ENCODE data around the gene LENEP.

Gene LENEP

DNA sequence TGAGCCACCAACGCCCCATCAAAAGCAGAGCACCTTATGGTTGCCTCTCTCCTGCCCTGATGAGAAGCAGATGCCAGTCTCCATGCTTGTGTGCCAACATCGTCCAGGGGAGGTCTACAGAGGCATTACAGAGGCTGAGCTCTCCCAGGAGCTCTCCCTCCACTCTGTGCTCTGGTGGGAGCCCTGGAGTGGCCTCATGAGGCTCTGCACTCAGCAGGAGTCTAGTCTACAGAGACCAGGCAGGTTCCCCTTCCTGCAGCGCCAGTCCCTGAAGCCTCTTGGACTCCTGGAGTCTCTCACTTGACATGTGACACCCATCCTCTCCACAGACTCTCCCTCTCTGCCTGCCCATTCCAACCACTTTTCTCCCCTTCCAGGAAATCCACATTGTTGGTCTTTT is 43.7 kb downstream of the LENEP start:
- FAIRE-seq (no peak), DNase-seq (ENCODE audit: insufficient read length, low spot score) (no peak)
- TF ChIP-seq POLR2A (IDR thresholded peaks at IDR 0.05; ENCODE audit: low read depth, low read length) = no peak

DNA sequence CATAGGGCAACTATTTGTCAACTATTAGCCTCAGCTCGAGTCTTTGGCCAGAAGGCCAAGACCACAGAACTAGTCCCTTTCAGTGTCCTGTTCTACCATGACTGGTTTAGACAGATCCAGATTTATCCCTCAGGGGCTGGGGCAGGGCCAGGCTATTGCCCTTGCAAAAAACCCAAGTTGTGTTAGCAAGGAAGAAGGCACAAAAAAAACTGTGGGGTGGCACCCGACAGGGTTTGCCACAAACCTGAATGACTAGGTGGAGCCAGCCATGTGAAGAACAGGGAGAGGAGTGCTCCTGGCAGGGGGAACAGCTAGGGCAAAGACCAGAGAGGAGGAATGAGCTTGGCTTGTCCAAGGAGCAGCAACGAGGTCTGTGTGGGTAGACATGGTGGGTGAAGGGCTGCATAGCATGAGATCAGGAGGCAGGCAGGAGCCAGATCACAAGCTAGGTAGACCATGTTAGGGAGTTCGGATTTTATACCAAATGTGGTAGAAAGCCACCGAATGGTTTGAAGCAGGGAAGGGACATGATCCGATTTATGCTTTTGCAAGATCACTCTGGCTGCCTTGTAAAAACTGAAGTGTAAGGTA is 44.6 kb downstream of the LENEP start:
- no peak for FAIRE-seq
- TF ChIP-seq POLR2A (IDR thresholded peaks at IDR 0.05; ENCODE audit: low read depth, low read length) = no peak
- no peak for DNase-seq (ENCODE audit: insufficient read length, low spot score)

DNA sequence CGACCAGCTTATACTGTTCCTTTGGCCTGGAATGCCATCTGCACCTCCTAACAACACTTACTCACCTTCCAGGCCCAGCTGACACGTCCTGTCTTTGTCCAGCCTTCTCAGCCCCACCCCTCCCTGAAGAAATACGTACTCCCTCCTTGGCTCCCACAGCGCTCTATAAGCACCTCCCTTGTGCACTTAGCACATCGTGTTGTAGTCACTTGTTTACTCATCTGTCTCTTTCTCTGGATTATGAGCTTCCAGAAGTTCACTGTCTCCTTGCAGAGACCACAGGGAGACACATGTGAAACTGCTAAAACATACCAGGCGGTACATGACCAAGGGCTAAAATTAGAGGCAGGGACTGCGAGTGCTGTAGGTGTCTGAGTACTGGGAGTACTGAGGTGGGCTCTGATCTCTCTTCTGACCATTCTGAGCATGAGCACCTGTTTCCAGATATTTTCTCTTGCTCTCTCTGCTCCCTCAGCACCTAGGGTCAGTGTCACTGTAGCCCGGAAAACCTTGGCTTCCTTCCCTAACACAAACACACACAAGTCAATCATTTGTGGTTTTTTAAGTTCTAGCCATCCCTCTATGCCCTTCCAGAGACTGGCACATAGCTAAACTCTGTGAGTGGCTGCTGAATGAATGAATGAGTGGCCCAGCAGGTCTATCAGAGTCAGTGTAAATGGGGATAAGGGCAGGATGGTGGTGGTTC is 45.4 kb downstream of the LENEP start:
- no peak for TF ChIP-seq POLR2A (IDR thresholded peaks at IDR 0.05; ENCODE audit: low read depth, low read length)
- no peak for DNase-seq (ENCODE audit: insufficient read length, low spot score)
- no peak for FAIRE-seq

DNA sequence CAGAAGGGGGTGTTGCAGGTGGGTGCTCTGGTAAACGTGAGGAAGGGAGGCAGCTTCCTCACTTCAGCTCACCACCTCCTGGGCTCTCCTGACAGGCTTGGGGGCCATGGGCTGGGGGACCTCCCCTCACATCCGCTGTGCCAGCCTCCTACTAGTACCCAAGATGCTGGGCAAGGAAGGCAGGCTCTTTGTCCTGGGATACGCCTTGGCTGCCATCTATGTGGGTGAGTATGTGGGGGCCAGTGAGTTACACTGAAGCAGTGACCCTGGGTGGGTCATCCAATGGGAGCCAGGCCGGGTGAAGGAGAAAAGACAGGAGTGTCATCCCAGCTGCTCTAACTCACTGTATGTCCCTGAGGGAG is 45.9 kb downstream of the LENEP start:
- no peak for FAIRE-seq
- no peak for DNase-seq (ENCODE audit: insufficient read length, low spot score)
- TF ChIP-seq POLR2A (IDR thresholded peaks at IDR 0.05; ENCODE audit: low read depth, low read length) = no peak

DNA sequence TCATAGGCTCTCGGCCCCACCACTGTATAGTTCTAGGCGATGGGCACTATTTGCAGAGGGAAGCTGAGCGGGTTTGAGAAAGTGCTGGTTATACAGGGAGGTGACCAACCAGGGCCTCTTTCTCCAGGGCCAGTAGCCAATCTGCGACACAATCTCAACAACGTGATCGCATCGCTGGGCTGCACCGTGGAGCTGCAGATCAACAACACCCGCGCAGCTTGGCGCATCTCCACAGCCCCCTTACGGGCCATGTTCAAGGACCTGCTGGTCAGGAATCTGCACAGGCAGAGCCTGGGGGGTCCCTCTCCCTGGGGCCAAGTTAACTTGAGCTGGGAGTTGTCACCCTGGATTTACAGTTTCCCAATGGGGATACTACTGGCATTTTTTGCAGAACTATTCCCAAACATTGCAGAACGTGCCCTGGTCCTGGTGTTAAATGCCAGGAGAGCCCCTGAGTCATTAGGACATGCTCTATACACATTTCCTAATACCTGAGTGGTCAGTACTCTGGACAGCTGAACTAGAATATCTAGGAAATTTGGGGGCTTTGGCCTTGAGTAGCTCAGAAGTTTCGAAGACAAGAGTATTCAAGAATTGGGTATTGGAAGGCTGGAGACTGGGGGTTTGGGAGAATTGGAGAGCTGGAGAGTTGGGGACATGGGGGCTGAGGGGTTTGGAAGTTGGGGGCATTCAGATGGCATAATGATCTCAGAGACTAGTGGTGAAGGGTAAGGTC is 47.1 kb downstream of the LENEP start:
- no peak for DNase-seq (ENCODE audit: insufficient read length, low spot score)
- no peak for FAIRE-seq
- TF ChIP-seq POLR2A (IDR thresholded peaks at IDR 0.05; ENCODE audit: low read depth, low read length) = no peak

DNA sequence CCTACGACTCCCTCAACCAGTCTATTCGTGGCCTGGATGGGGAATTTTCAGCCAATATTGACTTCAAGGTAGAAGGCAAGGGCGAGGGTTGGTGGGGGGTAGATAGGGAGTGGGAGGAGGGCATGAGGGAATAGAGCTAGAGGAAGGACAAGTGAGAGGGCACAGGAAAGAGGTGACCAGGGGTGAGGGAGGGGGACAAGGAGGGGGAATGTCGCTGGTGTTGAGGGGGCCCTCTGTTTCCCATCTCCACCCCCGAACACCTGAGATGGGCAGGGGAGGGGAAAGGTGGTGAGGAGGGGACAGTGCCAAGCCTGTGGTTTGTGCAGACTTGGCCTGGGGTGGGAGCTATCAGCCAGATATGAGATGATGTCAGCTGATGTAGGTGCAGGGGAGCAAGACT is 49.4 kb downstream of the LENEP start:
- DNase-seq (ENCODE audit: insufficient read length, low spot score) (no peak), FAIRE-seq (no peak)
- TF ChIP-seq POLR2A (IDR thresholded peaks at IDR 0.05; ENCODE audit: low read depth, low read length) = no peak

DNA sequence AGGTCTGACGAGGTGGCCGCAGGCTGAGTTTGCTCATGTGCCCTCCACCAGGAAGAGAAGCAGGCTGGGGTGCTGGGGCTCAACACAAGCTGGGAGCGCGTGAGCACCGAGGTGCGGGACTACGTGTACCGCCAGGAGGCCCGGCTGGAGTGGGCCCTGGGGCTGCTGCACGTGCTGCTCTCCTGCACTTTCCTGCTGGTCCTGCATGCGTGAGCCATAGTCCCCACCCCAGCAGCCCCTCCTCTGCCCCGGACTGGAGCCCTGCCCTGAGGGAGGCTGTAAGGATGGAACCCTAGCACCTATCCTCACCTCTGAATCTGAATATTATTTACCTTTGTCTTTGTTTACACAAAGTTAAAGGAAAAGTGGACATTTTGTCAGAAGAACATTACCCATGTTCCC is 49.9 kb downstream of the LENEP start:
- TF ChIP-seq POLR2A (IDR thresholded peaks at IDR 0.05; ENCODE audit: low read depth, low read length) = no peak
- DNase-seq (ENCODE audit: insufficient read length, low spot score) = no peak
- FAIRE-seq = no peak

DNA sequence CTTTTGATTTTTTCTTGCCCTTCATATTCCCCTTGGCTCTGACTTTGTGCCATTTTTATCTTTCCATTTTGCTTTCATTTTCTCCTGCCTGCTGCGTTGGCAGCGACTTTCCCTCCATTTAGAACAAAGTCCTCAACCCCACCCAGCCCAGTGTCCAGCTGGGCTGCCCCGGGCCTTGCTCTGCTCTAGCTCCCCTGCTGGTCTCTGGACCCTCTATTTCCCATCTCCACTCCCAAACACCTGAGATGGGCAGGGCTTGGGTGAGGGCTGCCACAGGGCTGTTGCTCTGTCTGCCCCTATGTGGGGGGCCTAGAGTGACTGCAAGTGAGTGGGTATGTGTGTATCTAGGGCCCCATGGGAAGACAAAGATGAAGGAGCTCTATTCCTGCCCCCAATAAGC is 50.4 kb downstream of the LENEP start:
- FAIRE-seq (no peak), DNase-seq (ENCODE audit: insufficient read length, low spot score) (no peak)
- no peak for TF ChIP-seq POLR2A (IDR thresholded peaks at IDR 0.05; ENCODE audit: low read depth, low read length)
